Transverse colon (tissue), 4 donors: ENCODE results near the gene PDSS2. TPM values are rescaled to one million over a fixed set of nuclear protein-coding genes. Genes with fewer than 3 reads are reported as not detected.

Source experiments
- DNase-seq: peaks from one replicate; pipeline ENCODE4 v3.0.0-alpha.2; 2019
- H3K27ac ChIP-seq, 4 donors: fragments of 200-600 bp; sonication (generic); 2 replicates each; pipeline ENCODE4 v1.5.1; 2016 to 2018; ENCODE audit warnings: inconsistent platforms in 4 of 4
- H3K27me3 ChIP-seq: fragments of 200-600 bp; sonication (generic); 2 replicates; pipeline ENCODE4 v1.5.1; 2017; ENCODE audit warnings: inconsistent platforms
- H3K36me3 ChIP-seq, 4 donors: fragments of 200-600 bp; sonication (generic); 2 replicates each; pipeline ENCODE4 v1.5.1; 2017 to 2019; ENCODE audit warnings: inconsistent platforms in 4 of 4
- H3K4me1 ChIP-seq, 4 donors: fragments of 200-600 bp; sonication (generic); 2 replicates each; pipeline ENCODE4 v1.5.1; 2017 to 2020; ENCODE audit warnings: inconsistent platforms in 4 of 4
- H3K4me3 ChIP-seq, 4 donors: fragments of 200-600 bp; sonication (generic); 1 replicate in 1 of 4; 2 replicates in 3 of 4; pipeline versions ENCODE4 v1.5.1 to v1.6.1; 2017 to 2019; ENCODE audit warnings: inconsistent platforms in 4 of 4
- H3K9me3 ChIP-seq, 2 donors: fragments of 200-600 bp; sonication (generic); 2 replicates each; pipeline ENCODE4 v1.5.1; 2017 to 2019; ENCODE audit warnings: inconsistent platforms in 2 of 2
- EP300 ChIP-seq: sonication (generic); formaldehyde crosslinking; IDR thresholded peaks from one replicate; pipeline ENCODE4 v1.6.1; 2017; ENCODE audit warnings: antibody characterized with exemption, low read depth
- POLR2A ChIP-seq: fragments of 450-650 bp; IDR thresholded peaks from one replicate; pipeline ENCODE4 v1.6.1; 2016; ENCODE audit warnings: antibody characterized with exemption, mild to moderate bottlenecking, moderate library complexity
- POLR2AphosphoS5 ChIP-seq, 3 donors: sonication (generic); formaldehyde crosslinking; IDR thresholded peaks; one replicate each; pipeline ENCODE4 v1.6.1; 2016; ENCODE audit warnings: antibody characterized with exemption in 3 of 3
- WGBS, 2 donors: methylation state at CpG; one replicate each; pipeline ENCODE4 v1.1.5; 2018; ENCODE audit warnings: low coverage in 1 of 2; 5-methylcytosine and 5-hydroxymethylcytosine counted together
- in situ Hi-C, 4 donors: fragments of 200-750 bp; cut with MboI; loops; one replicate each; pipeline versions ENCODE4 v1.15.0 to v1.15.1; 2017; ENCODE audit warnings: low sequenced_read_pairs in 3 of 4, low pct_ligation_motif_present in 1 of 4, low pct_unique_long_range_greater_than_20kb in 1 of 4
- intact Hi-C: fragments of 100-400 bp; cut with DNase I; formaldehyde crosslinking; loops from one replicate; pipeline ENCODE4 v1.15.1; 2023; ENCODE audit warnings: low total_unique reads
- total RNA-seq, 4 donors: library from RNA; depleted of rRNA; stranded (reverse); fragments of >200 nt; gene quantifications; one replicate each; pipeline ENCODE4 v1.1.0, GENCODE V29; 2016
- TF ChIP-seq, protein P1 (sequence below), 5 experiments: fragments of 200-600 bp in 3 of 5; fragments of 450-650 bp in 2 of 5; sonication (generic) in 3 of 5; IDR thresholded peaks; 1 replicate in 2 of 5; 2 replicates in 3 of 5; pipeline ENCODE4 v1.5.1; 2016 to 2017; ENCODE audit warnings: antibody characterized with exemption in 5 of 5, inconsistent platforms in 3 of 5, mild to moderate bottlenecking in 2 of 5, moderate library complexity in 1 of 5

PDSS2 gene
- total RNA-seq, 4 donors from 2014 or later = 3.0 to 32.5 (median 15.6) TPM

DNA sequence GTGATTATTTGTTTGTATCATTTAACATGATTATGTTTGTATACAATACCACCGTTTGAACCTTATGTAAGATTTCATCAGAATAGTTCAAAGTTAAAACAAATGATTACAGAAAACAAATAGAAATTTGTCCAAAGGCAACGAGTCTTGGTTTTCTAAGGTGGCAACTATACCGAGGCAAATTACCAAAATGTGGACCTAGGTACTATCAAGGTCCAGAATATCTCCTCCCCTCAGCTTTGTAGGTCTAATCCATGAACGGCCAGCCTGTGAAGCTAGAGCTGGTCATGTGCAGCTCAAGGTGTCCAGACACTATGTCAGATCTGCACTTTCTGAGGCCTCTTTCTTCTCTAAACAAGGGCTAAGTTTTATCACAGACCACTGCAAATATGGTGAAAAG lies 192.4 kb downstream of the PDSS2 start:
- Histone ChIP-seq H3K4me1 (peaks cover 0 to 9% (median 4%) of the 10 kb centered on the region in 4 donors), H3K27ac (no peak overlapping the region), H3K27me3 (no peaks in the 10 kb centered on the region), H3K36me3 (no peaks in the 10 kb centered on the region), H3K4me3 (no peak overlapping the region), H3K9me3 (no peaks in the 10 kb centered on the region)
- TF ChIP-seq, protein P1, sequence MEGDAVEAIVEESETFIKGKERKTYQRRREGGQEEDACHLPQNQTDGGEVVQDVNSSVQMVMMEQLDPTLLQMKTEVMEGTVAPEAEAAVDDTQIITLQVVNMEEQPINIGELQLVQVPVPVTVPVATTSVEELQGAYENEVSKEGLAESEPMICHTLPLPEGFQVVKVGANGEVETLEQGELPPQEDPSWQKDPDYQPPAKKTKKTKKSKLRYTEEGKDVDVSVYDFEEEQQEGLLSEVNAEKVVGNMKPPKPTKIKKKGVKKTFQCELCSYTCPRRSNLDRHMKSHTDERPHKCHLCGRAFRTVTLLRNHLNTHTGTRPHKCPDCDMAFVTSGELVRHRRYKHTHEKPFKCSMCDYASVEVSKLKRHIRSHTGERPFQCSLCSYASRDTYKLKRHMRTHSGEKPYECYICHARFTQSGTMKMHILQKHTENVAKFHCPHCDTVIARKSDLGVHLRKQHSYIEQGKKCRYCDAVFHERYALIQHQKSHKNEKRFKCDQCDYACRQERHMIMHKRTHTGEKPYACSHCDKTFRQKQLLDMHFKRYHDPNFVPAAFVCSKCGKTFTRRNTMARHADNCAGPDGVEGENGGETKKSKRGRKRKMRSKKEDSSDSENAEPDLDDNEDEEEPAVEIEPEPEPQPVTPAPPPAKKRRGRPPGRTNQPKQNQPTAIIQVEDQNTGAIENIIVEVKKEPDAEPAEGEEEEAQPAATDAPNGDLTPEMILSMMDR (IDR thresholded peaks at IDR 0.05) = no peak
- no peak for TF ChIP-seq EP300
- TF ChIP-seq POLR2A = no peak
- TF ChIP-seq POLR2AphosphoS5 (IDR thresholded peaks at IDR 0.05) = no peak
- in situ Hi-C loops = no loop called here
- DNase-seq = no peak
- 63 to 79% methylated on average over 4 of the region's 4 CpGs for WGBS, 2 donors
- intact Hi-C loops = no loop called here

DNA sequence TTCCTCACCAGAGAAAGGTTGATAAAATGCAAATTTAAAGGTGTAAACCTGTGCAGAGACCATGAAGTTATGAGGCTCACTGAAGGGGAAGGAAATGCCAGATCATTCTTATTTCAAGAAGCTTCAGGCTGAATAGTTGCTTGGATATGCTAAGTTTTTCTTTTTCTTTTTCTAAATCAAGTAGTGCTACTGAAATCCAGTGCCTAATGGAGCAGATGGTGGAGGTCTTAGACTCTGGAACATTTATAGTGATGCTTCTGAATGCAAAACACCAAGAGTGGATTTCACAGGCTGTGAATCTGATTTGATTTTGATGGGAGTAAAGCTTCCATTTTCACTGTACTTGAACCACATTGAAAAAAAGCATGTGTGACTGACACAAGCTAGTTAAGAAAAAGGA lies 192.8 kb downstream of the PDSS2 start:
- no peaks in the 10 kb centered on the region for H3K9me3 ChIP-seq
- in situ Hi-C loops (no loop called here), intact Hi-C loops (no loop called here)
- no peak for DNase-seq
- no peaks in the 10 kb centered on the region for H3K27me3 ChIP-seq
- no peak overlapping the region for H3K27ac ChIP-seq
- H3K4me1 ChIP-seq = peaks cover 0 to 5% (median 2%) of the 10 kb centered on the region in 4 donors
- H3K36me3 ChIP-seq = no peaks in the 10 kb centered on the region
- TF ChIP-seq EP300 (no peak), POLR2AphosphoS5 (IDR thresholded peaks at IDR 0.05) (no peak), POLR2A (no peak)
- TF ChIP-seq, protein P1 (IDR thresholded peaks at IDR 0.05) = no peak
- H3K4me3 ChIP-seq = no peak overlapping the region

DNA sequence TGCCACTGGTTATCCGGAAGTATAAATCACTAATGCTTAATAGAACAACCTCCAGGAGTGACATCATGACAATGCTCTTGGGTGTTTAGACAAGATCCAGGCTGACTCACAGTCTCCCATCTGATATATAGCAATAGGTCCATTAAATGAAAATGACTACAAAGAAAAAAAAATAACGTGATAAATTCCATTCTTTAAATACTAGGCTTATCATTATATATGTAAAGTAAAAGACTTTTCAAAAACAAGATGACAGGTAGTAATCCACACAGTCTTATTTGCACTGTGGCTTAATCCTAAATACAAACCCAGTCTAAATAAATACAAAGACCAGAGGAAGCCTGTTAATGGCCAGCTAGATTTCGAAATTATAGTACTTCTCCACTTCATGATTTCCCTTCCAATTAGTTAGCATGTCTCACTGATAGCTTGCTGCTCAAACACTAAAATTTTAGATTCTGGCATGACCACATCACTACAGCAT lies 195.0 kb downstream of the PDSS2 start:
- TF ChIP-seq POLR2A (no peak), POLR2AphosphoS5 (IDR thresholded peaks at IDR 0.05) (no peak), EP300 (no peak)
- TF ChIP-seq, protein P1 (IDR thresholded peaks at IDR 0.05) = no peak
- Histone ChIP-seq H3K27me3 (no peaks in the 10 kb centered on the region), H3K27ac (no peak overlapping the region), H3K4me3 (no peak overlapping the region), H3K4me1 (no peaks in the 10 kb centered on the region), H3K36me3 (no peaks in the 10 kb centered on the region), H3K9me3 (no peaks in the 10 kb centered on the region)
- in situ Hi-C loops (no loop called here), intact Hi-C loops (no loop called here)
- DNase-seq = no peak
- 78 to 87% methylated on average over 3 of the region's 3 CpGs for WGBS, 2 donors

DNA sequence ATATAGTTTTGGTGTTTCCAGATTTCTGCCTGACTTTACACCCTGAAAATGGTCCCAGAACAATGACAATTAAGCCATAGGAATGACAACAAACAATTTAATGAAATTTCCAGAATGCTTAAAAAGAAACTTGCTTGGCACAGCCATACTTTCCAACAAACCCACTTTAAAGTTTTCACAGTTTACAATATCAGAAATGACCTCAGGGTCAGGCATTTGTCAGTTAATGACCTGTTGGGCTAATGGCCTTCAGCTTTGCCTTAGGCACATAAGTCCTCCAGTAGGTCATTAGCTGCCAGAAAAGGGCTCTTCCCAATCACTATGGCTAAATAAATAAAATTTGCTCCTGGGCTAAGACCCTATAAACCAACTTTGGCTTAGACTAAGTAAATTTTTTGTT lies 199.4 kb downstream of the PDSS2 start:
- intact Hi-C loops = no loop called here
- H3K4me1 ChIP-seq = no peaks in the 10 kb centered on the region
- no peak for TF ChIP-seq POLR2AphosphoS5 (IDR thresholded peaks at IDR 0.05)
- no peak for TF ChIP-seq POLR2A
- TF ChIP-seq EP300 = no peak
- TF ChIP-seq, protein P1 (IDR thresholded peaks at IDR 0.05) = no peak
- in situ Hi-C loops = no loop called here
- H3K4me3 ChIP-seq = no peak overlapping the region
- no peak for DNase-seq
- H3K27ac ChIP-seq = no peak overlapping the region
- H3K9me3 ChIP-seq = no peaks in the 10 kb centered on the region
- no peaks in the 10 kb centered on the region for H3K27me3 ChIP-seq
- no peaks in the 10 kb centered on the region for H3K36me3 ChIP-seq
